ENCODE data around the gene SCAP.
"Not testable (repeated sequence)": the region's sequence is repeated elsewhere in the genome, so short reads cannot be mapped to it uniquely, and the experiment has no call there.

The SCAP gene

GRCh38 chr3:47392933-47393332 lies 82.8 kb downstream of the SCAP start:
- DNase-seq = no peak

GRCh38 chr3:47385796-47386195 lies 89.9 kb downstream of the SCAP start:
- no peak for DNase-seq

- DNase-seq = no peak
These were observed 90.7 kb downstream of the SCAP start for GRCh38 chr3:47385007-47385406.

GRCh38 chr3:47384425-47384824 lies 91.3 kb downstream of the SCAP start:
- DNase-seq = no peak

- peak; percentile 77 to 78 for DNase-seq
These were observed 94.2 kb downstream of the SCAP start for GRCh38 chr3:47381317-47382157.

GRCh38 chr3:47380601-47381316 lies 95.0 kb downstream of the SCAP start, which contains the start of gene PTPN23:
PTPN23 (plus strand) TSS chr3:47381021; CDS start chr3:47381097, 76 bp downstream.
- peak; percentile 99 for DNase-seq

GRCh38 chr3:47380026-47380600 lies 95.6 kb downstream of the SCAP start:
- no peak for DNase-seq

- no peak for DNase-seq
These were observed 96.3 kb downstream of the SCAP start for GRCh38 chr3:47379411-47379899.

GRCh38 chr3:47378869-47379268 lies 96.9 kb downstream of the SCAP start:
- DNase-seq = no peak

- no peak for DNase-seq
These were observed 98.6 kb downstream of the SCAP start for GRCh38 chr3:47377186-47377585.

GRCh38 chr3:47376393-47376792 lies 99.3 kb downstream of the SCAP start:
- DNase-seq = no peak

GRCh38 chr3:47374587-47374986 lies 101.2 kb downstream of the SCAP start:
- DNase-seq = no peak

- peak; percentile 24 to 27 for DNase-seq
These were observed 104.6 kb downstream of the SCAP start for GRCh38 chr3:47370887-47371697.

GRCh38 chr3:47370020-47370419 lies 105.7 kb downstream of the SCAP start:
- not testable (repeated sequence) for DNase-seq

GRCh38 chr3:47367631-47368030 lies 108.1 kb downstream of the SCAP start:
- DNase-seq = no peak

- DNase-seq = no peak
These were observed 108.9 kb downstream of the SCAP start for GRCh38 chr3:47366833-47367232.

- DNase-seq = no peak
These were observed 110.3 kb downstream of the SCAP start for GRCh38 chr3:47365213-47366153.
